Chondrocyte (in vitro differentiated cells): Measurements from ENCODE around the gene RTTN. TPM values are rescaled to one million over a fixed set of nuclear protein-coding genes. Genes with fewer than 3 reads are reported as not detected.
"Not testable (repeated sequence)": the region's sequence is repeated elsewhere in the genome, so short reads cannot be mapped to it uniquely, and the experiment has no call there.

Experiments
- DNase-seq: peaks from one replicate; pipeline ENCODE4 v3.0.0; 2021; ENCODE audit warnings: mixed read lengths, low spot score
- H3K27ac Mint-ChIP-seq: one replicate; pipeline ENCODE4 v1.8.0; 2021; ENCODE audit warnings: mild to moderate bottlenecking, moderate library complexity, mixed read lengths; ENCODE audit not compliant: unreplicated experiment
- H3K27me3 Mint-ChIP-seq: 2 replicates; pipeline ENCODE4 v1.8.0; 2021; ENCODE audit warnings: low read depth, mixed read lengths
- H3K36me3 Mint-ChIP-seq: 2 replicates; pipeline ENCODE4 v1.8.0; 2021; ENCODE audit warnings: low read depth, mixed read lengths
- H3K4me1 Mint-ChIP-seq: 2 replicates; pipeline ENCODE4 v1.8.0; 2021; ENCODE audit warnings: low read depth, mild to moderate bottlenecking, mixed read lengths
- H3K4me3 Mint-ChIP-seq: one replicate; pipeline ENCODE4 v1.8.0; 2021; ENCODE audit warnings: mild to moderate bottlenecking, moderate library complexity, mixed read lengths; ENCODE audit not compliant: unreplicated experiment
- H3K9me3 Mint-ChIP-seq: 2 replicates; pipeline ENCODE4 v1.8.0; 2021; ENCODE audit warnings: low read depth, mixed read lengths
- CTCF ChIP-seq: fragments of 200-600 bp; sonication (generic); IDR thresholded peaks from 2 replicates; pipeline ENCODE4 v1.5.0; 2021; ENCODE audit warnings: antibody characterized with exemption, mild to moderate bottlenecking, moderate library complexity
- total RNA-seq: library from RNA; stranded (reverse); gene quantifications from 3 replicates; pipeline ENCODE4 v1.2.1, GENCODE V29; 2021

Gene RTTN
- total RNA-seq, 1 donor from 2014 or later: 4.8 TPM

GRCh38 chr18:69980509-69980908 is 225.0 kb downstream of the RTTN start:
- Mint-ChIP-seq H3K9me3 (peaks cover 20% of the 10 kb centered on the region), H3K4me3 (no peak overlapping the region), H3K27me3 (no peaks in the 10 kb centered on the region), H3K36me3 (peaks cover 16% of the 10 kb centered on the region), H3K4me1 (peaks cover 3% of the 10 kb centered on the region), H3K27ac (no peak overlapping the region)
- no peak for TF ChIP-seq CTCF
- no peak for DNase-seq

GRCh38 chr18:69978732-69979715 is 226.5 kb downstream of the RTTN start:
- Mint-ChIP-seq H3K4me3 (no peak overlapping the region), H3K27ac (no peak overlapping the region), H3K36me3 (peaks cover 16% of the 10 kb centered on the region), H3K27me3 (no peaks in the 10 kb centered on the region), H3K4me1 (peaks cover 3% of the 10 kb centered on the region), H3K9me3 (peaks cover 26% of the 10 kb centered on the region)
- DNase-seq: no peak
- TF ChIP-seq CTCF: no peak

- DNase-seq, H3K27me3 Mint-ChIP-seq, H3K27ac Mint-ChIP-seq, H3K4me1 Mint-ChIP-seq, H3K4me3 Mint-ChIP-seq: not testable (repeated sequence)
- Mint-ChIP-seq H3K9me3 (peaks cover 43% of the 10 kb centered on the region), H3K36me3 (peaks cover 20% of the 10 kb centered on the region)
Observed at GRCh38 chr18:69975294-69975693, 230.2 kb downstream of the RTTN start.

- DNase-seq: no peak
- TF ChIP-seq CTCF: no peak
- Mint-ChIP-seq H3K4me1 (no peaks in the 10 kb centered on the region), H3K4me3 (no peak overlapping the region), H3K27me3 (no peaks in the 10 kb centered on the region), H3K9me3 (peaks cover 43% of the 10 kb centered on the region), H3K36me3 (peaks cover 20% of the 10 kb centered on the region), H3K27ac (no peak overlapping the region)
Observed at GRCh38 chr18:69974365-69974764, 231.1 kb downstream of the RTTN start.

GRCh38 chr18:69969491-69969890 is 236.0 kb downstream of the RTTN start:
- DNase-seq: no peak
- Mint-ChIP-seq H3K4me1 (no peaks in the 10 kb centered on the region), H3K4me3 (no peak overlapping the region), H3K36me3 (peaks cover 6% of the 10 kb centered on the region), H3K27me3 (no peaks in the 10 kb centered on the region), H3K27ac (no peak overlapping the region), H3K9me3 (peaks cover 24% of the 10 kb centered on the region)
- no peak for TF ChIP-seq CTCF

- Mint-ChIP-seq H3K27ac (no peak overlapping the region), H3K9me3 (peaks cover 18% of the 10 kb centered on the region), H3K27me3 (no peaks in the 10 kb centered on the region)
Observed at GRCh38 chr18:69968039-69968438, 237.4 kb downstream of the RTTN start.

More at GRCh38 chr18:69968039-69968438, 237.4 kb downstream of the RTTN start:
- TF ChIP-seq CTCF: no peak
- no peak overlapping the region for H3K4me3 Mint-ChIP-seq
- no peak for DNase-seq
- H3K4me1 Mint-ChIP-seq: no peaks in the 10 kb centered on the region
- H3K36me3 Mint-ChIP-seq: peaks cover 6% of the 10 kb centered on the region
